Uterus (tissue), 2 donors: ENCODE results near the gene SPATA31D4.

Experiments used
- CTCF ChIP-seq, 4 experiments: fragments of 200-600 bp in 2 of 4; fragments of 450-650 bp in 2 of 4; sonication (generic) in 2 of 4; IDR thresholded peaks; one replicate each; pipeline ENCODE4 v1.5.1; 2016 to 2019; ENCODE audit warnings: antibody characterized with exemption in 4 of 4, mild to moderate bottlenecking in 2 of 4, moderate library complexity in 1 of 4
- POLR2A ChIP-seq, 2 donors: fragments of 450-650 bp; IDR thresholded peaks; one replicate each; pipeline ENCODE4 v1.6.1; 2016; ENCODE audit warnings: antibody characterized with exemption in 2 of 2, mild to moderate bottlenecking in 1 of 2, moderate library complexity in 1 of 2

GRCh38 chr9:81981883-81982282 is 53.7 kb downstream of the SPATA31D4 start:
- TF ChIP-seq CTCF (IDR thresholded peaks at IDR 0.05) (no peak), POLR2A (IDR thresholded peaks at IDR 0.05) (no peak)
